SU-DHL-6 (cell line): ENCODE measurements around the gene PNN.
"Not testable (repeated sequence)": the region's sequence is repeated elsewhere in the genome, so short reads cannot be mapped to it uniquely, and the experiment has no call there.

ENCODE experiments used
- H2AFZ ChIP-seq: fragments of 200-600 bp; sonication (generic); 2 replicates; pipeline ENCODE4 v1.6.1; 2014; ENCODE audit warnings: low read depth, mild to moderate bottlenecking, moderate library complexity, mixed read lengths, antibody characterized with exemption, low read length; ENCODE audit not compliant: severe bottlenecking
- H3F3A ChIP-seq: fragments of 200-600 bp; shearing (Covaris generic); 2 replicates; pipeline ENCODE4 v1.6.0; 2016; ENCODE audit warnings: antibody characterized with exemption, mild to moderate bottlenecking; ENCODE audit not compliant: insufficient read depth
- H3K27ac ChIP-seq: fragments of 200-600 bp; sonication (generic); 2 replicates; pipeline ENCODE4 v1.5.1; 2016; ENCODE audit warnings: low read depth, mild to moderate bottlenecking, low read length, moderate library complexity, mixed read lengths
- H3K27me3 ChIP-seq: fragments of 200-600 bp; sonication (generic), shearing (Covaris generic); 2 replicates; pipeline ENCODE4 v1.6.0; 2014; ENCODE audit warnings: mild to moderate bottlenecking, low read length
- H3K36me3 ChIP-seq: fragments of 200-600 bp; sonication (generic); 2 replicates; pipeline ENCODE4 v1.6.1; 2014; ENCODE audit warnings: mild to moderate bottlenecking, low read length, mixed read lengths
- H3K4me2 ChIP-seq: fragments of 300-600, 200-600 bp; shearing (Covaris generic), sonication (generic); 2 replicates; pipeline ENCODE4 v1.6.0; 2014; ENCODE audit warnings: low read length, low read depth, mild to moderate bottlenecking; ENCODE audit not compliant: poor library complexity, severe bottlenecking
- H3K4me3 ChIP-seq: fragments of 200-600 bp; sonication (generic); 2 replicates; pipeline ENCODE4 v1.5.1; 2014; ENCODE audit warnings: antibody characterized with exemption, low read length, mild to moderate bottlenecking, mixed read lengths; ENCODE audit not compliant: insufficient read depth, poor library complexity, severe bottlenecking
- H3K79me2 ChIP-seq: fragments of 200-600 bp; sonication (generic); 2 replicates; pipeline ENCODE4 v1.6.1; 2014; ENCODE audit warnings: mild to moderate bottlenecking, low read length, moderate library complexity; ENCODE audit not compliant: insufficient read depth
- H3K9ac ChIP-seq: fragments of 200-600 bp; sonication (generic); 2 replicates; pipeline ENCODE4 v1.7.0; 2014; ENCODE audit warnings: mild to moderate bottlenecking, low read length
- H3K9me2 ChIP-seq: fragments of 200-600 bp; sonication (generic); replicated peaks from 2 replicates; pipeline ENCODE4 v1.6.1; 2014; ENCODE audit warnings: low read length; ENCODE audit not compliant: insufficient read depth
- H3K9me3 ChIP-seq: fragments of 200-600 bp; sonication (generic); 2 replicates; pipeline ENCODE4 v1.6.1; 2014; ENCODE audit warnings: low read length, mixed read lengths; ENCODE audit not compliant: insufficient read depth
- H4K20me1 ChIP-seq: fragments of 200-600 bp; sonication (generic); 2 replicates; pipeline ENCODE4 v1.6.1; 2014; ENCODE audit warnings: low read depth, mild to moderate bottlenecking, antibody characterized with exemption, low read length, moderate library complexity, mixed read lengths
- EZH2phosphoT487 ChIP-seq: fragments of 200-600 bp; sonication (generic), shearing (Covaris generic); conservative IDR thresholded peaks from 2 replicates; pipeline ENCODE4 v1.6.1; 2018; ENCODE audit warnings: mild to moderate bottlenecking, antibody characterized with exemption, low read length, moderate library complexity, mixed read lengths
- TF ChIP-seq, protein P1 (sequence below): fragments of 200-600 bp; sonication (generic); IDR thresholded peaks from one replicate; pipeline ENCODE4 v1.5.1; 2017; ENCODE audit warnings: antibody characterized with exemption, mild to moderate bottlenecking, low read length, moderate library complexity; ENCODE audit not compliant: insufficient read depth, poor library complexity, severe bottlenecking

Gene PNN

DNA sequence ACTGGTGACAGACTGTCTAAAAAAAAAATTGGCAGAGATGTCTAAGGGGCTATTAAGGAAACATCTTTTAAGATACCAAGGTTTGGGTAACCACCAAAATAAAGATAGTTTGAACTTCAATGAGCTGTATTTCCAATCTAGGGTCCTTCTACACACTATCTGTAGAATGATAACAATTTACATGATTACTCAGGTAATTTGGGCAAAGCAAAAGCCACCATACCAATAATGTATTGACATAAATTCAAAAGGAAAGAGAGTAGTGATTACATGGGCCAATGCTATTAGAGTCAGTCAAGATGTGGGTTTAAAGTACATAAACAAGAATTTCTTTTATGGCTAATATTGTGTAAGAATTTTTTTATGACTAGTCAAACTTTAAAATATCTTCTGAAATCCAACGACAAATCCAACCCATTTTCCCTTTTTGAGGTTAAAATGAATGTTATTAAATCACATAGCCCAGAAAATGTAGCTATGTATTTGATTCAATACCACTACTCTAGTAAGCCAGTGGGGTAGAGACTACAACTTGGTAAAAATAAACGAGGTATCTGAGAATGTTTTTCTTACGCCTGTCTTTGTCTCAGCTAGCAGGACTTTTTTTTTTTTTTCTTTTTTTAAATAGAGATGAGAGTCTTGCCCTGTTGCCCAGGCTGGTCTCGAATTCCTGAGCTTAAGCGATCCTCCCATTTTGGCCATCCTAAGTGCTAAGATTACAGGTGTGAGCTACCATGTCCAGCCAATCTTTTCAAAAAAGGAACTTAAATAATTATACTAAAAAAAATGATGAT lies 10.4 kb downstream of the PNN start:
- Histone ChIP-seq H3K9me3 (no peaks in the 10 kb centered on the region), H2AFZ (no peak overlapping the region), H3K27me3 (no peaks in the 10 kb centered on the region), H3K36me3 (peaks cover 36% of the 10 kb centered on the region), H3K9ac (no peak overlapping the region), H3K9me2 (no peaks in the 10 kb centered on the region), H3K4me2 (no peak overlapping the region), H4K20me1 (peaks cover 12% of the 10 kb centered on the region), H3K4me3 (no peak overlapping the region), H3K79me2 (peaks cover under 1% of the 10 kb centered on the region), H3F3A (peaks cover 73% of the 10 kb centered on the region), H3K27ac (no peak overlapping the region)
- TF ChIP-seq EZH2phosphoT487: no peak
- TF ChIP-seq, protein P1, sequence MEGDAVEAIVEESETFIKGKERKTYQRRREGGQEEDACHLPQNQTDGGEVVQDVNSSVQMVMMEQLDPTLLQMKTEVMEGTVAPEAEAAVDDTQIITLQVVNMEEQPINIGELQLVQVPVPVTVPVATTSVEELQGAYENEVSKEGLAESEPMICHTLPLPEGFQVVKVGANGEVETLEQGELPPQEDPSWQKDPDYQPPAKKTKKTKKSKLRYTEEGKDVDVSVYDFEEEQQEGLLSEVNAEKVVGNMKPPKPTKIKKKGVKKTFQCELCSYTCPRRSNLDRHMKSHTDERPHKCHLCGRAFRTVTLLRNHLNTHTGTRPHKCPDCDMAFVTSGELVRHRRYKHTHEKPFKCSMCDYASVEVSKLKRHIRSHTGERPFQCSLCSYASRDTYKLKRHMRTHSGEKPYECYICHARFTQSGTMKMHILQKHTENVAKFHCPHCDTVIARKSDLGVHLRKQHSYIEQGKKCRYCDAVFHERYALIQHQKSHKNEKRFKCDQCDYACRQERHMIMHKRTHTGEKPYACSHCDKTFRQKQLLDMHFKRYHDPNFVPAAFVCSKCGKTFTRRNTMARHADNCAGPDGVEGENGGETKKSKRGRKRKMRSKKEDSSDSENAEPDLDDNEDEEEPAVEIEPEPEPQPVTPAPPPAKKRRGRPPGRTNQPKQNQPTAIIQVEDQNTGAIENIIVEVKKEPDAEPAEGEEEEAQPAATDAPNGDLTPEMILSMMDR: no peak

DNA sequence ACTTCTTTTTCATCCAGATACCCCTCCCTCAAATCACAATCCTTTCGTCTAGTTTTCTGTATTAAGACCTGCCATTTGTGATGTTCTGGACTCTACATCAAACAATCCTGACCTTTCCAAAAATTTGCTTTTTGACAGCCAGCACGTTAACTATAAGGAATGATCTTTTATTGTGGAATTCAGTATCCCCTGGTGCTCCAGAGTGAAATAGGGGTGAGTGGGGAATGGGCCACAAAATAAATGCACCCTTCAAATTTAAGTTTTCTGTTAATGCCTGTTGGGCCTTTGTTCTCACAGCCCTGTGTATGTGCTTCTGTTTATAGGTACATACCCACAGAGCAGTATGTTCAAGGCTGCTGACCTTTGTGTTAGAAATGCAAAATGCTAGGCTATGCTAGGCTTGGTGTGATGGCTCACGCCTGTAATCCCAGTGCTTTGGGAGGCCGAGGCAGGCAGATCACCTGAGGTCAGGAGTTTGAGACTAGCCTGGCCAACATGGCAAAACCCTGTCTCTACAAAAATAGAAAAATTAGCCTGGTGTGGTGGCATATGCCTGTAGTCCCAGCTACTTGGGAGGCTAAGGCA lies 12.0 kb downstream of the PNN start:
- no peak overlapping the region for H3K9ac ChIP-seq
- H3K9me2 ChIP-seq: no peaks in the 10 kb centered on the region
- no peak overlapping the region for H3K4me3 ChIP-seq
- no peaks in the 10 kb centered on the region for H3K27me3 ChIP-seq
- H4K20me1 ChIP-seq: peaks cover 11% of the 10 kb centered on the region
- H3K4me2 ChIP-seq: no peak overlapping the region
- TF ChIP-seq, protein P1: no peak
- no peak for TF ChIP-seq EZH2phosphoT487
- no peaks in the 10 kb centered on the region for H3K79me2 ChIP-seq
- H3F3A ChIP-seq: peaks cover 64% of the 10 kb centered on the region
- peaks cover 26% of the 10 kb centered on the region for H3K36me3 ChIP-seq
- H3K27ac ChIP-seq: no peak overlapping the region
- H3K9me3 ChIP-seq: no peaks in the 10 kb centered on the region
- no peak overlapping the region for H2AFZ ChIP-seq

DNA sequence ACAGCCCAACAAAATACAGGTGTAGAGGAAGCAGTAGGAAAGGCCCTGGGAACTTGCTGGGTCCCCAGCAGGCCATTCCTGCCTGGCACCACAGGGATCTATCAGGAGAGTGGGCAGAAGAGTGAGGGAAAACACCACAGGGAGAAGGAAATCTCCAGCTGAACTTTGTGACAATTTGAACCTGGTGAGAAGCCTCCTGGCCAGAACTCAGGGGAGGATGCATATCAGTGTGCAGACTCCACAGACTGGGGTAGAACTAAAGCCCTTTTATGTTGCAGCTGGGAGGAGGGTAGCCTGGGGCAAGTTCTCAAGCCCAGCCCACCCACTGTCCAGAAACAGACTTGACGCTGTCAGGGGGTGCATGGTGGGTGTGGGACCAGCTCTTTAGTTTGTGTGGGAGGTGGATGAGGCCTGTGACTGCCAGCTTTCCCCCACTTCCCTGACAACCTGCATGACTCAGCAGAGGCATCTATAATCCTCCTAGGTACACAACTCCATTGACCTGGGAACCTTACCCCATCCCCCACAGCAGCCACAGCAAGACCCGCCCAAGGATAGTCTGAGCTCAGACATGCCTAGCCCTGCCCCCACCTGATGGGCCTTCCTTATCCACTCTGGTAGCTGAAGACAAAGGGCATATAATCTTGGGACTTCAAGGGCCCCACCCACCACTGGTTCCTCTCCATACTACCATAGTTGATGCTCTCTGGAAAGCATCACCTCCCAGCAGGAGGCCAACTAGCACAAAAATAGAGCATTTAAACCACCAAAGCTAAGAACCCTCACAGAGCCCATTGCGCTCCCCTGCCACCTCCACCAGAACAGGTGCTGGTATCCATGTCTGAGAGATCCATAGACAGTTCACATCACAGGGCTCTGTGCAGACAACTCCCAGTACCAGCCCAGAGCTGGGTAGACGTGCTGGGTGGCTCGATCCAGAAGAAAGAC lies 28.9 kb downstream of the PNN start:
- Histone ChIP-seq H3K4me2 (no peak overlapping the region), H3K27ac (no peak overlapping the region), H3K4me3 (no peak overlapping the region), H3K9me3 (no peaks in the 10 kb centered on the region), H3K9me2 (no peaks in the 10 kb centered on the region), H3K9ac (no peak overlapping the region), H3K27me3 (no peaks in the 10 kb centered on the region), H3F3A (no peaks in the 10 kb centered on the region), H3K36me3 (no peaks in the 10 kb centered on the region), H4K20me1 (no peaks in the 10 kb centered on the region), H2AFZ (no peak overlapping the region), H3K79me2 (no peaks in the 10 kb centered on the region)
- no peak for TF ChIP-seq EZH2phosphoT487
- TF ChIP-seq, protein P1: no peak

DNA sequence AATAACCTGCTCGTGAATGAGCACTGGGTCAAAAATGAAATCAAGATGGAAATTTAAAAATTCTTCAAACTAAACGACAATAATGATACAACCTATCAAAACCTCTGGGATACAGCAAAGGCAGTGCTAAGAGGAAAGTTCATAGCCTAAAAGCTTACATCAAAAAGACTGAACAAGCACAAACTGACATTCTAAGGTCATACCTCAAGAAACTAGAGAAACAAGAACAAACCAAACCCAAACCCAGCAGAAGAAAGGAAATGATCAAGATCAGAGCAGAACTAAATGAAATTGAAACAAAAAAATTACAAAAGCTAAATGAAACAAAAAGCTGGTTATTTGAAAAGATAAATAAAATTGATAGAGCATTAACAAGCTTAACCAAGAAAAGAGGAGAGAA lies 32.4 kb downstream of the PNN start:
- not testable (repeated sequence) for H3K4me3 ChIP-seq, H4K20me1 ChIP-seq, H3K9ac ChIP-seq, H3K27me3 ChIP-seq, H3K36me3 ChIP-seq, H3K27ac ChIP-seq, H3F3A ChIP-seq, H3K9me3 ChIP-seq, H3K9me2 ChIP-seq, H2AFZ ChIP-seq, H3K79me2 ChIP-seq, H3K4me2 ChIP-seq
